ENCODE measurements around the gene RAD1. TPM values are rescaled to one million over a fixed set of nuclear protein-coding genes. Genes with fewer than 3 reads are reported as not detected.
A peak's percentile ranks its signal among the peaks of the same experiment; 100 is the strongest.

The RAD1 gene
- total RNA-seq, 6 donors from 2014 or later: 12.2 to 39.1 (median 28.8) TPM

DNA sequence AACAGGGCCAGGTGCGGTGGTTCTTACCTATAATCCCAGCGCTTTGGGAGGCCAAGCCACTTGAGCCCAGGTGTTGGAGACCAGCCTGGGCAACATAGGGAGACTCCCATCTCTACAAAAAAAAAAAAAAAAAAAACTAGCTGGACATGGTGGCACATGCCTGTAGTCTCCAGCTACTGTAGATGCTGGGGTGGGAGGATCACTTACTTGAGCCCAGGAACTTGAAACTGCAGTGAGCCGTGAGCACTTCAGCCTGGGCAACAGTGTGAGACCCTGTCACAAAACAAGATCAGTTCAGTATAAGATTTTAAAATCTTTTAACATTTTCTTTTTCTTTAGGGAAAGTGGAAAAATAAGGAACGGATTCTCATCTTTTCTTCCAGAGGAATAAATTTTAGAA is 2.7 kb upstream of the RAD1 start:
- H3K4me3 ChIP-seq: no peak overlapping the region
- peaks cover 3 to 40% (median 20%) of the 10 kb centered on the region in 4 donors for H3K36me3 ChIP-seq
- no peaks in the 10 kb centered on the region for H3K9me3 ChIP-seq
- H3K4me1 ChIP-seq: peaks cover 19 to 36% (median 24%) of the 10 kb centered on the region in 4 donors
- WGBS, 2 donors: 87 to 88% methylated on average over 4 of the region's 4 CpGs
- H3K27me3 ChIP-seq: no peaks in the 10 kb centered on the region
- no peak overlapping the region for H3K27ac ChIP-seq
- TF ChIP-seq POLR2AphosphoS5 (IDR thresholded peaks at IDR 0.05): no peak
- TF ChIP-seq POLR2A (IDR thresholded peaks at IDR 0.05): no peak
- TF ChIP-seq, protein P1, sequence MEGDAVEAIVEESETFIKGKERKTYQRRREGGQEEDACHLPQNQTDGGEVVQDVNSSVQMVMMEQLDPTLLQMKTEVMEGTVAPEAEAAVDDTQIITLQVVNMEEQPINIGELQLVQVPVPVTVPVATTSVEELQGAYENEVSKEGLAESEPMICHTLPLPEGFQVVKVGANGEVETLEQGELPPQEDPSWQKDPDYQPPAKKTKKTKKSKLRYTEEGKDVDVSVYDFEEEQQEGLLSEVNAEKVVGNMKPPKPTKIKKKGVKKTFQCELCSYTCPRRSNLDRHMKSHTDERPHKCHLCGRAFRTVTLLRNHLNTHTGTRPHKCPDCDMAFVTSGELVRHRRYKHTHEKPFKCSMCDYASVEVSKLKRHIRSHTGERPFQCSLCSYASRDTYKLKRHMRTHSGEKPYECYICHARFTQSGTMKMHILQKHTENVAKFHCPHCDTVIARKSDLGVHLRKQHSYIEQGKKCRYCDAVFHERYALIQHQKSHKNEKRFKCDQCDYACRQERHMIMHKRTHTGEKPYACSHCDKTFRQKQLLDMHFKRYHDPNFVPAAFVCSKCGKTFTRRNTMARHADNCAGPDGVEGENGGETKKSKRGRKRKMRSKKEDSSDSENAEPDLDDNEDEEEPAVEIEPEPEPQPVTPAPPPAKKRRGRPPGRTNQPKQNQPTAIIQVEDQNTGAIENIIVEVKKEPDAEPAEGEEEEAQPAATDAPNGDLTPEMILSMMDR (IDR thresholded peaks at IDR 0.05): no peak
- no peak for TF ChIP-seq EP300 (IDR thresholded peaks at IDR 0.05)
- ATAC-seq (ENCODE audit: low FRiP score in 2 of 2) (no peak), DNase-seq (no peak)

DNA sequence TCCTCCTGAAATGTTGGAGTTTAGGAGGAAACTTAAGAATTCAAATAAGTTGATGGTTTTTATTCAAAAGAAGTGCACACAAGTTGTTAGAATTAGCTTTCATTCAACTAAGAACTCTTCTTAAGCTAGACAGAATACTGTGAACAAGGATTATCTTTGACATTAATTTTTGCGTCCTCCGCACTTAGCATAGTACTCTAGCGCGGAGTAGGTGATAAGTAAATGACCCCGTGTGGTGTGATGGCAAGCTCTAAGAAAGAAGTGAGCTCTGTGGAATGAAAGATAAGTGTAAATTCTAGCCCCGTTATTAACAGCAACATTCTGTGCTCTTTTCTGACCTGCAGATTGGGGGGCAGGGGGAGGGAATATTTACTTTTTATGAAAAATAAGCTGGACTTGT is 1.2 kb upstream of the RAD1 start:
- H3K27ac ChIP-seq: no peak overlapping the region
- H3K36me3 ChIP-seq: peaks cover 10 to 33% (median 15%) of the 10 kb centered on the region in 4 donors
- H3K9me3 ChIP-seq: no peaks in the 10 kb centered on the region
- WGBS, 2 donors: 24 to 32% methylated on average over 6 of the region's 6 CpGs
- ATAC-seq (ENCODE audit: low FRiP score in 2 of 2) (no peak), DNase-seq (no peak)
- no peak for TF ChIP-seq EP300 (IDR thresholded peaks at IDR 0.05)
- TF ChIP-seq, protein P1 (IDR thresholded peaks at IDR 0.05): no peak
- no peak for TF ChIP-seq POLR2A (IDR thresholded peaks at IDR 0.05)
- no peak for TF ChIP-seq POLR2AphosphoS5 (IDR thresholded peaks at IDR 0.05)
- no peaks in the 10 kb centered on the region for H3K27me3 ChIP-seq
- peak overlapping the region; percentile 79 to 91 (median 86) for H3K4me3 ChIP-seq
- H3K4me1 ChIP-seq: peaks cover 19 to 36% (median 24%) of the 10 kb centered on the region in 4 donors

DNA sequence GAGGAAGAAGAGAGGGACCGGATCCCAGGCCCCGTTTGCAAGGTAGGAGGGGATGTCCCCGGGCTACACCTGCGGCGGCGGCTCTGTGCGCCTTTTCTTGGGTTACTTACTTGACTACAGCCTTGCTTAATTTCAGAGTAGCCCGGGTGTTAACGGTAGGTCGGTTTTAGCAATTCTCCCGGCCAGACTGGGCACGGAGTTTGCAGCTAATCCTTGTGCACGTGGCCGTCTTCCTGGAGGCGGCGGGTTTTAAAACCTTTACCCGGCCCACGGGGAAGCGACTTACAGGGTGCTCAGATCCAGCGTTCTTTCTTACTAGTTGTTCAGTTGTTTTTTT is 520 bp upstream of the RAD1 start:
- H3K4me1 ChIP-seq: peaks cover 19 to 36% (median 24%) of the 10 kb centered on the region in 4 donors
- no peaks in the 10 kb centered on the region for H3K9me3 ChIP-seq
- peak overlapping the region; percentile 79 to 91 (median 86) for H3K4me3 ChIP-seq
- peaks cover 10 to 33% (median 15%) of the 10 kb centered on the region in 4 donors for H3K36me3 ChIP-seq
- peak overlapping the region; percentile 86 to 92 (median 88) for H3K27ac ChIP-seq
- TF ChIP-seq POLR2AphosphoS5 (IDR thresholded peaks at IDR 0.05) (no peak), EP300 (IDR thresholded peaks at IDR 0.05) (no peak), POLR2A (IDR thresholded peaks at IDR 0.05) (no peak)
- TF ChIP-seq, protein P1 (IDR thresholded peaks at IDR 0.05): no peak
- 0% methylated on average over 20 of the region's 20 CpGs for WGBS, 2 donors
- no peak for DNase-seq
- H3K27me3 ChIP-seq: no peaks in the 10 kb centered on the region
- peak; percentile 2 to 30 for ATAC-seq (ENCODE audit: low FRiP score in 2 of 2)

DNA sequence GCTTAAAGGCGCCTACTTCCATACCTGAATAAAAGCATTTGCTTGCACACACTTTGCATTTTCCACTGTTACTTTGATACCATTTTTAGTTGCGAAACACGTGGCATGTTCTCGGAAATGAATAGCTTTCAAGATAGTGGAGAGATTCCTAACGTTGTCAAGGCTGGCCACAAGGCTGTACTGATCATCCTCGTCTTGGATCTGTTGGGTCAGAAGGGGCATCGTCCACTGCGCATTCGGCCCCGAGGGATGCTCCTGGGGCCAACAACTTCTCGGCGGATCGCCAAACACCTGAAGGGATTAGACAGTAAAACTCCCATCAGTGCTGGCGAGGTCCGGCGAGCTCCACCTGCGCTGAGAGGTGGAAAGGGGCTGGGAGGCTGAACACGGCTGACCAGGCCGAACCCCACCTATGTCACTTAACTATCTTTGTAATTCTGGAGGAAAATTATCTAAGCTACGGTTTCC is 599 bp downstream of the RAD1 start:
- Histone ChIP-seq H3K9me3 (no peaks in the 10 kb centered on the region), H3K27me3 (no peaks in the 10 kb centered on the region), H3K4me1 (peaks cover 19 to 36% (median 24%) of the 10 kb centered on the region in 4 donors), H3K36me3 (peaks cover 7 to 32% (median 17%) of the 10 kb centered on the region in 4 donors), H3K27ac (peak overlapping the region; percentile 86 to 92 (median 88)), H3K4me3 (peak overlapping the region; percentile 45 to 91 (median 84))
- DNase-seq (peak in 1 of 2 donors; percentile 32), ATAC-seq (ENCODE audit: low FRiP score in 2 of 2) (peak; percentile 18 to 46)
- 4 to 5% methylated on average over 14 to 20 of the region's 20 CpGs for WGBS, 2 donors
- no peak for TF ChIP-seq POLR2A (IDR thresholded peaks at IDR 0.05)
- no peak for TF ChIP-seq POLR2AphosphoS5 (IDR thresholded peaks at IDR 0.05)
- TF ChIP-seq, protein P1 (IDR thresholded peaks at IDR 0.05): no peak
- TF ChIP-seq EP300 (IDR thresholded peaks at IDR 0.05): no peak

DNA sequence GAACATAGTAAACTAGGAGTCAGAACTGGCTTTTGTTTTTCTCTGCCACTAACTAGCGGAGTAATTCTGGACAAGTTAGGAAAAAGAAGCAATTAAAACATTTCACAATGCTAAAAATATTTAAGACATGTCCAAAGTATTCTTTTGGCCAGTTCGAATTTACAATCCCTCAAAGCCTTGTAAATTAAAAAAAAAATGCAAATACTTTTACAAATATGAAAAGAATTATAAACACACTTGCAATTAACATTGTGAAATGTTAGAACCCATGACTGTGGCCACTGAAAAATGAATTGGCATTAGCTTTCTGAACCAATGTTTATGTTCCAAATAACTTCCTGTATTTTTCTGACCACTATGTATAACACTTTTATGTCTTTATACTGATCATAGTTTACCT is 2.2 kb downstream of the RAD1 start:
- DNase-seq (no peak), ATAC-seq (ENCODE audit: low FRiP score in 2 of 2) (no peak)
- H3K27me3 ChIP-seq: no peaks in the 10 kb centered on the region
- 66 to 73% methylated on average over 2 of the region's 2 CpGs for WGBS, 2 donors
- H3K27ac ChIP-seq: no peak overlapping the region
- peaks cover 19 to 36% (median 24%) of the 10 kb centered on the region in 4 donors for H3K4me1 ChIP-seq
- H3K36me3 ChIP-seq: peaks cover 7 to 41% (median 20%) of the 10 kb centered on the region in 4 donors
- TF ChIP-seq EP300 (IDR thresholded peaks at IDR 0.05) (no peak), POLR2A (IDR thresholded peaks at IDR 0.05) (no peak), POLR2AphosphoS5 (IDR thresholded peaks at IDR 0.05) (no peak)
- TF ChIP-seq, protein P1 (IDR thresholded peaks at IDR 0.05): no peak
- H3K4me3 ChIP-seq: no peak overlapping the region
- no peaks in the 10 kb centered on the region for H3K9me3 ChIP-seq

All from upper lobe of left lung (tissue), 6 donors.